Measurements from ENCODE around the gene ABCG1.
"Not testable (repeated sequence)": the region's sequence is repeated elsewhere in the genome, so short reads cannot be mapped to it uniquely, and the experiment has no call there.

ABCG1 gene

GRCh38 chr21:42291003-42291750 lies 72.2 kb downstream of the ABCG1 start:
- TF ChIP-seq CTCF (IDR thresholded peaks at IDR 0.05; ENCODE audit: insufficient read depth, missing control alignments), result no peak
- FAIRE-seq, result no peak
- DNase-seq (ENCODE audit: insufficient read length, low spot score), result no peak

GRCh38 chr21:42291751-42292562 lies 73.0 kb downstream of the ABCG1 start:
- DNase-seq (ENCODE audit: insufficient read length, low spot score), result no peak
- TF ChIP-seq CTCF (IDR thresholded peaks at IDR 0.05; ENCODE audit: insufficient read depth, missing control alignments), result no peak
- no peak for FAIRE-seq

- not testable (repeated sequence) for DNase-seq (ENCODE audit: insufficient read length, low spot score); FAIRE-seq
Measured at GRCh38 chr21:42292563-42293142, 73.7 kb downstream of the ABCG1 start.

- no peak for FAIRE-seq
- DNase-seq (ENCODE audit: insufficient read length, low spot score), result no peak
- TF ChIP-seq CTCF (IDR thresholded peaks at IDR 0.05; ENCODE audit: insufficient read depth, missing control alignments), result no peak
Measured at GRCh38 chr21:42293649-42294272, 74.8 kb downstream of the ABCG1 start.

- FAIRE-seq (no peak), DNase-seq (ENCODE audit: insufficient read length, low spot score) (no peak)
- no peak for TF ChIP-seq CTCF (IDR thresholded peaks at IDR 0.05; ENCODE audit: insufficient read depth, missing control alignments)
Measured at GRCh38 chr21:42294273-42294880, 75.4 kb downstream of the ABCG1 start.

GRCh38 chr21:42295845-42296244 lies 76.9 kb downstream of the ABCG1 start:
- TF ChIP-seq CTCF (IDR thresholded peaks at IDR 0.05; ENCODE audit: insufficient read depth, missing control alignments), result no peak
- no peak for DNase-seq (ENCODE audit: insufficient read length, low spot score)
- no peak for FAIRE-seq

GRCh38 chr21:42296501-42296900 lies 77.6 kb downstream of the ABCG1 start:
- no peak for TF ChIP-seq CTCF (IDR thresholded peaks at IDR 0.05; ENCODE audit: insufficient read depth, missing control alignments)
- FAIRE-seq (no peak), DNase-seq (ENCODE audit: insufficient read length, low spot score) (no peak)
